Amniotic epithelial cell (primary cell): Measurements from ENCODE around the gene SPI1.
A peak's percentile ranks its signal among the peaks of the same experiment; 100 is the strongest.

Experiments used
- DNase-seq: peaks from one replicate; pipeline ENCODE4 v3.0.0-alpha.2; 2010; ENCODE audit warnings: low read depth

The SPI1 gene

DNA sequence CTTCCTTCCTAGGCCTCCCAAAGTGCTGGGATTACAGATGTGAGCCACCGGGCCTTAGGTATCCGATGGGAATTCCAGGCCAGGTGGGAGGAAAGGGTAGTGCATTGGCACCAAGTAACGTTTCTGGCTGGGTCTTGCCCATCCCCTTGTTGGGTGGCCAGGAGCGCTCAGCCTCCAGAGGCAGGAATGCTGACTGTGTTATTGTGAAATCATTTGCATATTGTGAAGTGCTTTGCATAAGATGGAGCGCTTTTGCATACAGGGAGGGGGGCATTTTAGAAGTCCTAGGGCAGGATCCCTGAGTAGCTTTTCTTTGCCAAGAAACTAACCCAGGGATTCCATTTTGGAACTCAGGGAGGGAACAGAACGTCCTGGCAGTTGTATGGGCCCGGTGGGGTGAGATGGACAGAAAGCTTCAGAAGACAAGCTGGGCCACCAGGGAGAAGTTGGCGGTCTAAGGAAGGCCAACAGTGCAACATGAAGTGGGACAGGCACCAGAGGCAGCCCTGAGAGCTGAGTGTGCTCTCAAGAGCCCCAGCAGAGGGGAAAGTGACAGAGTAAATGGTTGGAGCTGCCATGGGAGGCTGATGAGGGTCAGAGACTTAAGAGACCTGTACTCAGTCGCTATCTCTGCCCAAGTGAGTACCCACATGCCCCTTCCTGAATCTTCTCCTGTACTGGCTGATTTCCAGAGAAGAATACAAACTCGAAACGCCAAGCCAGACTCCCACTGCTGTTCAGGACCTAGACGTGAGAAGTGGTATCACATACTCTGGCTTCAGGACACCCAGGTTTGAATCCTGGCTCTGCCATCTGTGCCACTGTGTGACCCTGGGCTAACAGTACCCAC lies 28.8 kb upstream of the SPI1 start:
- DNase-seq: peak; percentile 58

DNA sequence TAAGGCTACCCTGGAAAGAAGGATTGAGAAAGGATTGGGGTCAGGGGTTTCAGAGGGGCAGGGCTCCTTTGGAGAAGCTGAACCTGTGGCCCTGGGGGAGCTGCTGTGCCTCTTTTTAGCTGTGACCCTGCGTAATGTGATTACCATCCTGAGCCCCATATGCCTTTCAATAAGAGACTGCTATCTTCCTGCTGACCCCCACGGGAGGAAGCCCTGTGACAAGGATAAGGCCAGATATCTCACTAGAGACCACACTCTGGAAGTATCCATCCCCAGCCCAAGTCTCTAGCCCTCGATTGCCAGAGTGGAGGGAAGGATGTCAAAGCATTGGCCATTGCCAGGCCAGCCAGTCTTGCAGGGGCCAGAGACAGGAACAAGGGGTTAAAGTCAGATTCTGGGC lies 25.2 kb upstream of the SPI1 start:
- no peak for DNase-seq

DNA sequence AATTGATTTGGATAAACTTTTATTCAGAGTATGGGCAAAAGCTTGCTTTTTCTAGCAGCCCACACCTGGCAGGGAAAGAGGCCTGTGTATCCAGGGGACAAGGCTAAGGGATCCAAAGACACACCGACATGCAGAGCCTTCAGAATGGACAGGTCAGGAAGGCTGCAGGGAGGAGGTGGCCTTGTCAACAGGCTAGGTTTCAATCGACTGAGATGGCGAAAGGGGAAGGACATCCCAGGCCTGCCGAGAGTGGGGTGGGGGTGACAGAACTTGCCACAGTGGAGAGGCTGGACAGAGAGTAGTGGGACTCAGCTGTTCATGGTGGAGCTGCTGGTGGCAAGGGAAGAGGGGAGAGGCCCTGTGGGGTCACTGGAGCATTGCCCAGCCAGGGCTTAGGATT lies 24.8 kb upstream of the SPI1 start:
- no peak for DNase-seq

DNA sequence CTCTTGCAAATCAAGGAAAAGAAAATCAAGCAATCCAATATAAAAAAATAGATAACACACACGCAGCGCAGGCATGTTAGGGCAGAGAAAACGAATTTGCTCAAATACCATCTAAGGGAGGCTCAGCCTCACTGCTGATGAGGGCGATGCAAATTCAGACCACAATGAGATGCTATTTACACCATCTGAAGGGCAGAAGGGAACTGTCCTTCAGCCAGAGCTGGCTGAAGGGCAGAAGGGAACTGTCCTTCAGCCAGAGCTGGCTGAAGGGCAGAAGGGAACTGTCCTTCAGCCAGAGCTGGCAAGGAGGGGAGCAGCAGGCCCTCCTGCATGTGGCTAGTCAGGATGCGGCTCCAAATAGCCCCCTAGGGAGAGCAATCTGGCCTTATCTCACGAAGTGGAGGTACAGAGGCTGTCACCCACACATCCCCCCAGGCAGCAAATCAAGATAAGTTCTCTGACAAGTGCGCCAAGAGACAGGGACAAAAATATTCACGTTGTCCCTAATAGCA lies 22.5 kb upstream of the SPI1 start:
- DNase-seq: no peak

DNA sequence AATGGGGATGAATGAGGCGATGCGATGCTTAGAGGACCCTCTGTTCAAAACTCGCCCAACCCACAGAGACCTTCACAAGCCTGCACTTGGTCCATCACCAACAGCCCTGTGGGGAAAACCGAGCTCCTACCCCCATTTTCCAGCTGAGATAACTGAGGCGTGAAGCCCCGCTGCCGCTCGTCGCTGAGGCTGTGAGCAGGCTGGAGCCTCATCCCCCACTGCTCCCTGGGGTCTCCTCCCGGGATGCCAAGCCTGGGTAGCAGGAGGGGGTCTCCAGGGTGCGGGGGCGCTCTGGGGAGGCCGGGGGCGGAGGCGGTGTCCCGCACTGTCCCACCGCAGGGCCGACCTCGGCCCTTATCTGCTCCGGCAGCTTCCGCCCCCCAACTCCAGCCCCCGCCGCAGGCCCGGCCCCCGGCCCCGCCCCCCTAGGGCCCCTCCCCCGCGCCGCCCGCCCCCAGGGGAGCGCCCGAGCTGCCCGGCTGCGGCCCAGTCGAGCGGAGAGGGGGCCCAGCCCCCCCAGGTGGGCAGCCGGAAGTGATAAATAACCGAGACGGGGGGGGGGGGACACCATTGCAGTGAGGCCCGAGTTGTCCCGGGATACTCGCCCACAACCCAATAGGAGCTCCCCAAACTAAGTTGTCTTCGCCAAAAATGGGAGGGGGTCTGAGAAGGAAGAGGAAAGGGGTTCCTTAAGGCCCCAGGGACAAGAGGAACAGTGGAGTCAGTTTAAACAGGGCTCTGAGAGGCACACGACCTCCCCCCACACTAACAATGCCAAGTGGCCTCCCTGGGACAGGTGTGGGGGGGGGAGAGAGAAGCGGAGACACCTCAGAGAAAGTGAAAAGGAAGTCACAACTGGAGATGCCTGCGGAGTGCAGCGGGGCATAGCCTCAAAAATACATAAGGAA lies 21.8 kb upstream of the SPI1 start:
- no peak for DNase-seq

DNA sequence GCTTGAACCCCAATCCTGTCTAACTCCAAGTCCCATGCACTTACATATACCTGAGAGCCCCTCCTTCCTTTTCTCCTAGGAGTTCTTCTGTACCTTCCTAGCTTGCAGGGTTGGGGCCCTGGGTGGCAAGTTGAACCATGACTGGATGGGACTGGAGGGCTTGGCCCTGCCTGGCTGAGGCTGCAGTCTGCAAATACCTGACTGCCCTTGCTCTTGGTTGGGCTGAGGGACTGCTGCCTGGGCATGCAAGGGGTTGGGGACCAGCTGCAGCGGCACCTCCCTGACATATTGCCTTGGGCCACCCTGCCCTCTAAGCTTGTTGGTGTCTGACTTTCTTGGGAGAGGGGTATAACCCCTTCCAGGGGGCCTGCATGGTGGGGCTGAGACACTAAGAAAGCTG lies 20.2 kb upstream of the SPI1 start:
- no peak for DNase-seq

DNA sequence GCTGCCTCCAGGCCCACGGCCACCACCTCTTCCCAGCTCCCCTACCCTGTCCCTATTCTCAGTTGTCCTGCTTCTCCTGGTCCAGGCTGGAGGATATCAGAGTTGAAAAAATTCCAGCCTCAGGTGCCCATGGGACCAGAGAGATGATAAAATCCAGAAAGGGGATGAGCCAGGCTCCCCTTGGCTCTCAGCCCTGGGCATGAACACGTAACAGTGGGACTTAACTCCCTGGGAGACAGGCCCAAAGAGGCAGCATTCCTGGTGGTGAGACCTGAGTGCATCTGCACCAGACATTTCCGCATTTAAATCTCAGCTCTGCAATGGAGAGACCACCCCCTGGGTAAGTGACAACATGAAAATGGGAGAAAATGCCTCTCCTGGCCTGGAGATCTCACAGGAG lies 19.7 kb upstream of the SPI1 start:
- no peak for DNase-seq

DNA sequence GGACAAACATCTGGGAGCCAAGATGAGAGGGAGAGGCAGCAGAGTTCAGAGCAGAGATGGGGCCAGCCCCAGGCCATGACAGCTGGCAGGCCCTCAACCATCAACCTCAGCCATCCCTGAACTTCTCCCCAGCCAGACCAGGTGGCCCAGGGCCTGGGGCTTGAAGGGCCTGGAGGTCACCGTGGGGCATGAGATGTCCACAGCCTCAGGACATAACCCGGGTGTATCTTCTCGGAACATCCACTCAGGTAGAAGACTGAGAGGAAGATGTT lies 17.6 kb upstream of the SPI1 start:
- DNase-seq: no peak

DNA sequence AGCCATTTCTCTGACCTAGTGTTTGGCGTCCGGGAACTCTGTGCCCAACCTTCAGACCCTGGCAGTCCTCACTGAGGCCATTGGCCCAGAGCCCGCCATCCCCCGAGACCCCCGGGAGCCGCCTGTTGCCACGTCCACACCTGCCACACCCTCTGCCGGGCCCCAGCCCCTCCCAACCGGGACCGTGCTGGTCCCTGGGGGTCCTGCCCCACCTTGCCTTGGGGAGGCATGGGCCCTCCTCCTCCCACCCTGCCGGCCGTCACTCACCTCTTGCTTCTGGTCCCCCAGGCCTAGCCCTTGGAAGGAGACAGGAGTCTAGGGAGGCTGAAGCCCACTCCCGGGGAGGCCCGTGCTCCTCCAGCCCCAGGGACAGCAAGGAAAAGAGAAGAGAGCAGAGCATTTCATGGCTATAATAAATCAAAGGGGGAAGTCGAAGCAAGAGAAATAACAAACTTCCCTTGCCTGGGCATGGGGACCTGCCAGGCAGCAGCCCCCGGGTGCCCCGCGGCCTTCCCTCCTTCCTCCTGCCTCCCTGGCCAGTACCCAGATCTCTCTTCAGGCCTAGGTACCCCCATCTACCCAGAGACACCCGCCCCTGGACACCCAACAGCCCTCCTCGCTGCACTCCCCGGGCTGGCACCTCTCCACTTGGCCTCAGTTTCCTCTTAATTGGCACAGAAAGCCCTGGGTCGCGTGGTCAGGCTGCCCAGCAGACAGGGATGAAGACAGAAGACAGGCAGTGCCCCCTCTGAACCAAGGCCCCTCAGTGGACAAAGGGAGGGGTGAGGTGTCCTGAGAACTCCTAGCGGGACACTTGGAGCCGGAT lies 17.1 kb upstream of the SPI1 start:
- DNase-seq: no peak

DNA sequence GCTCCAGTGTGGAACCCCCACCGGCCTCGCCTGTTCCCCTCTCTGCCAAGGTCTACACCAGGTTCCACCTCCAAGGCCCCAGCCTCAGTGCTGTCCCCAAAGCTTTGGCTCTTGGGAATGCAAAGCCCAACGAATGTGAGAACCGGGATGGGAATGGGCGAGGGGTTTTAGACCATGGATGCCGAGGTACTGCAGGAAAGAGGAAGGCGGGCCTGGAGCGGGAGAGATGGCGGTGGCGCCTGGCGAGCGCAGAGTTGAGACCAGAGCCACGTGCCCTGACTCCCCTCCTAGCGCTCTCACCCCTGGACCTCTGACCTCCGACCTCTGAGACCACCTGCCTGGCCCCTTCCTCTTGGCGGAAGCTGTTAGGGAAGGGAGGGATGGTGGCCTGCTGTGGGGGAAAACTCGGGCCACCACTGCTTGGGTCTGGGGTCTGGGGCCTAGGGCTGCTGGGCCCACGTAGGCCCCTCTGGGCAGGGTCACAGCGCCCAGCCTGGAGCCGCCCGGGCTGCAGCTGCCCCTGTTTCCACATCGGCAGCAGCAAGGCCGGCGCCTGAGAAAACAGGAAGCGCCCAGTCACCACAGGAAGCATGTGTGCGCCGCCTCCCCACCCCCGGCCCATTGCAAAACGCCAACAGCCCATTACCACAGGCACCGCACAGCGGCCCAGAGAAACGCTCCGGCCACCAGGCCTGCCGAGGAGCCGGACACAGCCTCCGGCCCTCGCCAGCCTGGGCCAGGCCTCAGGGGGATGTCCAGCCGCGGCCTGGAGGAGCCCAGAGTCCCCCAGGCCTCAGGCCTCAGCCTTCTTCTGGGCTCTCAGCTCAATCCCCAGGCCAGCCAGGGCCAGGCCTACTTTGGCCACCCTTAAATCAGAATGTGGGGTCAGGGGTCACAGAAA lies 16.2 kb upstream of the SPI1 start:
- peak; percentile 34 for DNase-seq

DNA sequence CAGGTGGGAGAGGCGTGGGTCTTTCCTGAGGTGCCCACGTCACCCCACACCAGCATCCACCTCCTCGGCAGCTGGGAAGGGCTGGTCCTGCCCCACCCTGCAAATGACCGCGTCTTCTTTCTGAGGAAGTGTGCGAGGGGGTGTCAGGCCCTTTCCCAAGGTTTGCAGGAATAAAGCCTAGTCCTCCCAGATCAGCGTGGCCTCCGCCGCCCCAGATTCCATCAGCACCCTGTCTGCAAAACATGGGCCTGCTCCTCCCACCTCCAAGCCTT lies 15.6 kb upstream of the SPI1 start:
- DNase-seq: no peak

DNA sequence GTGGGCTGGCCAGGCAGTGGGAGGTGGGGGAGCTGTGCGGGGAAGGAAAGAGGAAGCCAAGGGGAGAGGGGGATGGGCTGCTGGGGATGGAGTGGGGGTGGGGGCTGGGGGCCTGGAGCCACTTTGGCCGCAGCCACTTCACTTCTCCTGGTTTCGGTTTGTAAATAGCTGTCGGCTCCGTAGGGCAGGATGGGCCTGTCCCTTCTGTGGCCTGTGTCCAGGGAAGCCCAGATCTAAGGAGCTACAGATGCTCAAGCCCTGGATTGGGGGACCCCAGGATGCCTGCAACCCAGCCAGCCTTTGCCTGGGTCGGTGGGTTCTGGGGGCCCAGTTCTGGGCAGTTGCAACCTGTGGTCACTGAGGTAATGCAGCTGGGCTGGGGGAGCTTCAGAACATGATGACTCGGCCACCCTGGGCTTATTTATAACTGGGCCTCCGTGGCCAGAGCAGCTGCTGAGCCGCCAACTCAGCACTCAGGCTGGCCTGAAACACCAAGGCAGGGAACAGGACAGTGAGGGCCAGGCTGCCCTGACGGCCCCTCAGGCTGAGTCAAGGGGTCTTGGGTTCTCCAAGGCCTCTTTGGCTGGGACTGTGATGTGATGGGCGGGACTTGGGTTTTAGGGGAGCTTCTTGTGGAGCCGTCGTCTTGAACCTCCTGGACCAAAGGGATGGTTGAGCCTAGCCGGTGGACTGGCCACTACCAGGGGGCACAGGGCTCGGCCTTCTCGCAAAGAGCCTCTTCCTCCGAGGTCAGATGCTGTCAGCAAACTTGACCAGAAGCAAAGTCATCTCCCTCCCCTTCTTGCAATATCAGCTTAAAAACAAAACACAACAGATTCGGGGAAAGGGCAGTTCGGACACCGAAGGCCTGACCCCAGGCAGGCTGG lies 15.1 kb upstream of the SPI1 start:
- DNase-seq: peak; percentile 60

DNA sequence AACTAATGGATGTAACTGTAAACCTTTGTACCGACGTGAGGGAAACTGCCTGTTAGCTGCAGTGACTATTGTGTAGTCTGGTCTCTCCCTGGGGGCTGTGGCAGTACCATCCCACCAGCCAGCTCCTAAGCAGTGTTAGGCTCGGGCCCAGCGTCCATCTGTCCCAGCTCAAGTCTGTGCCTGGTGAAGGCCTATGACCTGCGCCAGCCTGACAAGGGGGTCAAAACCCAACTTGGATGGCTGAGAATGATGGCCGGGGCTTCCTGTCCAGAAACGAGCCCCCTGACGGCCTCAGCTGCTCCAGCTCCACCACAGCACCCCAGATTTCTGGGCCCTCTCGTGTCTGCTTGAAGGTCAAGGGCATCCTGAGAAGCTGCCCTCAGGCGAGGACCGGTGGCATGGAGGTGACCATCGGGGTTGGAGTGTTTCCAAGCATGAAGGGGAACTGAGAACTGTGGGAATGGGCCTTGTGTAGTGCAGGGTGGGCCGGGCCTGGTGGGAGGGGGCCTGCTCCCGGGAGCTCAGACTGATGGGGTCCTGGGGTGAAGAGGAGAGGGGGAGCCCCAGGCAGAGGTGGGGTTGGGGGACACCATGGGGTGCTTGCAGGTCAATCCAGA lies 14.3 kb upstream of the SPI1 start:
- DNase-seq: no peak

DNA sequence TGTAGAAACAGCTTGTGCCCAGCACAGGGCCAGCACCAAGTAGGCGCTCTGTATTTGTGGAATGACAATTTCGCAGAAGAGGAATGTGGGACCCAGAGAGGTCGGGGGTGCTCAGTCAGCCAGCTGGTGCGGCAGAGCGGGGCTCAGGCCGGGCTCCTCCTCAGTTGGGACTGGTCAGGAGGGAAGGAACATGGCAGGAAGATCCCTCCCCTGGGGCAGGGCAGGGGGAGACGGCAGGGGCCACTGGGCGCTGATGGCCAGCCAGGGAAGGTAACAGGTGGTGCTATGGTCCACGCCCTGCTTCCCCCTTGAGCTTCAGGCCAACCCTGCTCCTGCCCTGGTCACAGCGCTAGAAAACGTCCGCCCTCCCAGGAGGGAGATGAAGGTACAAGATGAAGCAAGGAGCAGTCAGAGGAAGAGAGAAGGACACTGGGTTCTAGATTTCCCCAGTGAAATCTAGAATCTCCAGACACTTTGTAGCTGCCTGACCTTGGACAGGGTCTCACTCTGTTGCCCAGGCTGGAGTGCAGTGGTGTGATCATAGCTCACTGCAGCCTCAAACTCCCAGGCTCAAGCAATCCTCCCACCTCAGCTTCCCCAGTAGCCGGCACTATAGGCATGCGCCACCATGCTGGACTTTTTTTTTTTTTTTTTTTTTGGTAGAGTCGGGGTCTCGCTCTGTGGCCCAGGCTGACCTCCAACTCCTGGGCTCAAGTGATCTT lies 13.5 kb upstream of the SPI1 start:
- no peak for DNase-seq

DNA sequence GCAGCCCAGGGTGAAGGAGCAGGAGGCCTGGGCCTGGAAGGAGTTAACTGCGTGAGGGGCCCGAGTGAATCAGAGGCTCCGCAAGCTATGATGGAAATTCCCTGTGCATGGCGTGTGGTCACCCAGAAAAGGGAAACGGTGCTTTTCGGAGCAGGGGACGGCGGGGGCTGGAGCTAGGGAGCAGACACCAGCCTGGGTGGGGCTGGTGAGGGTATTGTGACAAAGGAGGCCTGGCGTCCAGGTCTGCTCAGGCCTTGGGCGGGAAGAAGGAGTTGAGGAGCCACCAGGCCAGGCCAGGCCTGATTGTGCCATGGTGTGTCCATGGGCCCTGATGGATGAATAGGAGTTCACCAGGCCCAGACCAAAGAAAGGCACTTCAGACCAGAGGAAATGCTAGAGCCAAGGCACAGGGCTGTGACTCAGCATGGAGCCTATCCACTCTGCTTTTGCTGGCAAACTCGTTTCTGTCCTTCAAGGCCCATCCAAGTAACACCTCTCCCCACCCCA lies 12.8 kb upstream of the SPI1 start:
- DNase-seq: no peak

DNA sequence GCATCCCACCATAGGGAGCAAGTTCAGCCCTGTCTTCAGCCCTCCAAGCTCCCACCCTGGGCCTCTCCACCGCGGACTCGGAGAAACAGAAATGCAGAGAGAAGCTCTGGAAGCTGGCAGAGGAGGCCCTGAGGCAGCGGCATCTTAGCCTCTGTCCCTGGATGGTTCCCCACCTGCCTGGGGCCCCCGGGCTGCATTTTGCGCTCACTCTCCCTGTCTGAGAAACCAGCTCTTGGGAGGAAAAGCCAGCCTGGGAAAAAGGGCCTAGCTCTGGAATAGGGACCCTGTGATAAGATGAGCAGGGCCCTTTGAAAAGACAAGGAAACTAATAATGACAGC lies 12.0 kb upstream of the SPI1 start:
- no peak for DNase-seq

DNA sequence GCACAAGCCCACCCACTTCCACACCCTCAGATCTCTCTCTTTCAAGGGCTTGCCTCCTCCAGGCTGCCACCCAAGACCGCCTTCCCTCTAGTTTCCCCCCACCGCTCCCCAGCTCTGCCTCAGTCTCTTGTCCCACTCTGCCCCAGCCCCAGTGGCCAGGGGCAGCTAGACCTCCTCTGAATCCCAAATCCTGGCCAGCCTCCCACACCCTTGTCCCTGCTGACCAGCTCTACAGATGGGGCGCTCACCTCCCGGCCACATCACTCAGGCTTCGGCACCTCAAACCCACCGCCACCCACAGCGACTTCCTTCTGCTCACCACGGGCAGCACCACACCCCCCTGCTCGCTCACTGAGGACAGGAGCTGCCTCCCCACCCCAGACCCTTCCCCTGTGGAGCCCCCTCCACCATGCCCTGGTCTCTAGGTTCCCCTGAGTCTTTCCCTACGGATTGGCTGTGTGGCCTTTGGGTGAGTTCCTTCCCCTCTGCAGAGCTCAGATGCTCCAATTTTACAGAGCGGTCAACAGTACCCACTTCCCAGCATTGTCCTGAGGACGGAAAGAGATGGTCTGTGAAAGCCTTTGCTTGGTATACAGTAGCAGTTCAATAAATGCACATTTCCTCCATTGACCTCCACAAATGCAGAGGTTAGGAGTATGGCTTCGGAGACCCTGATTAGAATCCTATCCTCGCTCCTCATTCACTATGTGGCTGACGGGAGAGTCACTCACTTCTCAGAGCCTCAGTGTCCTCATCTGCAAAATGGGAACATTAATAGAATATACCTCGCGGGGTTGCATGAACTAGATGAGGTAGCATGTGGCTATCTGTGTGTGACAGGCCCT lies 11.5 kb upstream of the SPI1 start:
- DNase-seq: no peak
